GM18868 (cell line): Measurements from ENCODE around the gene RETREG3.
"Not testable (repeated sequence)": the region's sequence is repeated elsewhere in the genome, so short reads cannot be mapped to it uniquely, and the experiment has no call there.

Experiments used
- ATAC-seq: cut with Tn5 transposase; IDR thresholded peaks from one replicate; pipeline ENCODE4 v1.9.1; 2021; ENCODE audit warnings: mild to moderate bottlenecking, moderate library complexity; ENCODE audit not compliant: unreplicated experiment

RETREG3 gene

DNA sequence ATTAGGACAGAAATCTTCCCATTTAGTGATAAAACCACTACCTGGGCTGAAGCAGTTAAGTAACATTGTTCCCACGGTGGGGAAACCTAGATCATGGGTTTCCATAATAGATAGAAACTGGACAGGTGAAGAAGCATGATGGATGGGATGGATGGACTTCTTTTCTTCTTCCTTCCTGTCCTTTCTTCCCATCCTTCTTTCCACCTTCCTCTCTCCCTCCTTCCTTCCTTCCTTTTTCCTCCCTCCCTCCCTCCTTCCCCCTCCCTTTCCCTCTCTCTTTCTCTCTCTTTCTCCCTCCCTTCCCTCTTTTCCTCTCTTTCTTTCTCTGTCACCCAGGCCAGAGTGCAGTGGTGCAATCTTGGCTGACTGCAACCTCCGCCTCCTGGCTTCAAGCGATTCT lies 34.7 kb downstream of the RETREG3 start:
- ATAC-seq = no peak

DNA sequence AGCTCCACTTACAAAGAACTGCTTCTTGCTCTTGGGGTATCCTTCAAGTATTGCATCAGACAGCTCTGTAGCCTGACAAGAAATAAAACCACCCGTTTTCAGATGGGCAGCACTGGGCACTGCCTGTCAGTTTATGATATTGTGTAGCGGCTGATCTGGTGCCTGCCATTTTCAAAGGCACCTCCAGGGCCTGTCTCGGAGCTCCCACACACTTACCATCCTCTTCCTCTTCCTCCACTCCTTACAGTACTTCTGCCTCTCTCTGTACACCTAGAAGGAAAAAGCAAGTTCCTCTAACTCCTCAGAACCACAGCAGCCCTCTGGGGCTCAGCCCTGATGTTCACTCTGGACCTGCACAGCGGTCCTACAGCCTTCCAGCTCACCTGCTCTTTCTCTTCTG lies 36.1 kb downstream of the RETREG3 start:
- no peak for ATAC-seq

DNA sequence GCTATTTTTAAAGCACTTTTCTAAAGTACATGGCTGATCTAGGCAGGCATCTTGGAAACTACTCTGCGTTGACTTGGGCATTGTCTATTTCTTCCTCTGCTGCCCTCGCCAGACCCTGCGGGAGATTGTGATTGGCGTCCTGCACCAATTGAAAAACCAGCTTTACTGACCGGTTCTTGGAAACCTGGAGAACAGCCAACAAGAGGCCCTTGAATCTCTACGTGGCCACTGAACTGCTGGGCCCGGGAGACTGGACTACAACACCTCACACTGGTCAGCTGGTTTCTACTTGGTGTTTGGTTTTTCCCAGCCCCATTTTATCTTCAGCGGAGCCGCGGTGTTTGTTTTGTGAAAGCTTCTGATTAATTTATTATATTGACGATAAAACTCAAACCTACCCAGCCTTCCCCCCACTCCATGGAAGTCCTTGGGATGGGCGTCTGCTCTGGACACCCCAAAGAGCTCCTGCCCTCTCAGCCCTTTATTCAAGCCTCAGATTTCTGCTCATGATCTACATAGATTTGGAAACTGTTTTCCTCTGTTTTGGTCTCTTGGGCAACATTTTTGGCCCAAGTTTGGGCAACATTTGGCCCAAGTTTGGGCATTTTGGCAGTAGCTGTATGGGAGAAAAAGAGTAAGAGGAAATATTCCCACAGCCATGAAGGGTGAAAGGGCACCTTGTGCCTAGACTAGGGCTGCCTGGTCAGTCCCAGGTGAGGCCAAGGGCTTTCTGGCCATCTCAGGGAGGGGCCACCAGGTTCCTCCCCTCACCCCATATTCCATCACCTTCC lies 37.5 kb downstream of the RETREG3 start:
- no peak for ATAC-seq

GRCh38 chr17:42568341-42569111 lies 40.6 kb downstream of the RETREG3 start:
- no peak for ATAC-seq

- ATAC-seq = peak; percentile 53
These were observed 42.1 kb downstream of the RETREG3 start, which contains the start of gene MLX for GRCh38 chr17:42566883-42567573. TSS of gene MLX (plus strand) at chr17:42567100. CDS start at chr17:42567125, 25 bp downstream.

DNA sequence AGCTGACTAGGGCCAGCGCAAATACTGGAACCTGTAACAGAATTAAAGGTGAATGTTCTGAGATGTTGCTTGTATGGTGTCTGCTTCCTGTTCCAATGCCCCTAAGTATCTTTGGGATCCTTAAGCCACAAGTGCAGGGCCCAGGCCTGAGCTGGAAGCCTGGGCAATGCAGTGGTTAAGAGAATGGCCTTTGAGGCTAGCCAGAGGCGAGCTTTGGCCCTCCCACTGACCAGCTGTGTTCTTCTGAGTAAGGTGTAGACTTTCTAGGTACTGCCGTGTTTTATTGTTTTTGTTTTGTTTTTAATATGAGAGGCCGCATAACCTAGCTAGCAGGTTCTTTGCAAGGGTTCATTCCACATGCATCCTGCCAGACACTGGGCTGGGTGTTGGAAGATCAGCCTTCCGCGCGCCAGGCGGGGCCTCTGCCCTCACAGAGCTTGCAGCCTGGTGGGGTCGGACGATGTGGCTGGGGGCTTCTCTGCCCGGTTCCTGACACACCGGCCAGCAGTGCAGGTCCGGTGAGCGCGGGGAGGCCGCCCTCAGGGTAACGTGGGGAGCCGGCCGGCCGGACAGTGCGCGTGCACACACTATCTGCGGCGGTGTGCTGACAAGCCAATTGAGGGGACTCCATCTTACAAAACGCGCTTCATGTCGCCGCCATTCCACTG lies 42.8 kb downstream of the RETREG3 start:
- ATAC-seq = no peak

- ATAC-seq = no peak
These were observed 43.5 kb downstream of the RETREG3 start for GRCh38 chr17:42565523-42566214.

- ATAC-seq = no peak
These were observed 44.2 kb downstream of the RETREG3 start for GRCh38 chr17:42564815-42565522.

GRCh38 chr17:42563950-42564349 lies 45.2 kb downstream of the RETREG3 start:
- no peak for ATAC-seq

DNA sequence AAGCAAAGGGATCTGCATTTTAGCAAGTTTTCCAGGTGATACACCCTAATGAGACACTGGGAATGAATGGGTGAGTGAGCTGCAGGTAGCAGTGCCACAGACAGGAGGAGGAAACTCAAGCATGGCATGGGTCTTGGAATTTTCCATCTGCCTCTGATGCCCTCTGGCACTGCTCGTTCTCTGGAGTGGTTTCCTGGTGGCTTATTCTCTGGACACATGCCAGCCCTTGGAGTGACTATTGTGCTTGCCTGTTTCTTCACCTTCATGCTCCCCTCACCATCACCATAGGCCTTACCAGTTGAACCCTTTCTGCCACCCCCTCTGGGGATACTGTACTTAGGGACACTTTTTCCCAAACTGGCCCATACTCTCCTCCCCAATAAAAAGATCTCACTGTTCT lies 45.6 kb downstream of the RETREG3 start:
- ATAC-seq = no peak

- ATAC-seq = no peak
These were observed 46.0 kb downstream of the RETREG3 start for GRCh38 chr17:42563143-42563509.

GRCh38 chr17:42562388-42563142 lies 46.6 kb downstream of the RETREG3 start:
- no peak for ATAC-seq

DNA sequence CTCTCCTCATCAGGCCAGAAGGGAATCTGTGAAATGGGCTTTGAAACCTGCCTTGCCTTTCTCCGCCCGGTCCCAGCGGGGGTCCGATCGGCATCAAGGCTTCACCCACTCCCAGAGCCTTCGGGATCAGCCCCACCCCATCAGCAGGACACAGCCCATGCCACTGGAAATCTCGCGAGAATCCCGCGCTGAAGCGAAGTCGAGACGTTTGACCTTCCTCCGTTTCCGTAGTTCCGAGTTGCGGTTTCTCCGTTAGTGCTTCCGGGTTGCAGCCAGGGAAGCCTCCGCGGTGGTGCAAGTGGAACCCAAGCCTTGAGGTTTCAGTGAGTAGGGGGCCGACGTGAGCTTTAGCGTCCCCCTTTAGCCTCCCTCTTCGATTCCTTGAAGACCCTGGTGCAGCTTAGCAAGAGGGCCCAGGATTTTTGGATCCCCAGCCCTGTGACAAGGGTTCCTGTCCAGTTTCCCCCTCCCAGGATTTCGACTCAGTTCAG lies 47.2 kb downstream of the RETREG3 start, which contains the start of gene COASY:
COASY (plus strand) TSS at position 252 of the 491 bp plus-strand sequence. CDS start 475 bp downstream, outside the sequence.
- no peak for ATAC-seq

- ATAC-seq = no peak
These were observed 48.9 kb downstream of the RETREG3 start for GRCh38 chr17:42560246-42560645.

DNA sequence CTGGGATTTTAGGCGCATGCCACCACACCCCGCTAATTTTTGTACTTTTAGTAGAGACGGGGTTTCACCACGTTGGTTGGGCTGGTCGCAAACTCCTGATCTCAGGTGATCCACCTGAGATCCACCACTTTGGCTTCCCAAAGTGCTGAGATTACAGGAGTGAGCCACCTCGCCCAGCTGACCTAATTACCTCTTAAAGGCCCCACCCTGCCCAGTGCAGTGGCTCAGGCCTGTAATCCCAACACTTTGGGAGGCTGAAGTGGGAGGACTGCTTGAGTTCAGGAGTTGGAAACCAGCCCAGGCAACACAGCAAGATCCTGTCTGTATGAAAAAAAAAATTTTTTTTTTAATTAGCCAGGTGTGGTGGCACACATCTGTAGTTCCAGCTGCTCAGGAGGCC lies 50.1 kb downstream of the RETREG3 start:
- no peak for ATAC-seq

DNA sequence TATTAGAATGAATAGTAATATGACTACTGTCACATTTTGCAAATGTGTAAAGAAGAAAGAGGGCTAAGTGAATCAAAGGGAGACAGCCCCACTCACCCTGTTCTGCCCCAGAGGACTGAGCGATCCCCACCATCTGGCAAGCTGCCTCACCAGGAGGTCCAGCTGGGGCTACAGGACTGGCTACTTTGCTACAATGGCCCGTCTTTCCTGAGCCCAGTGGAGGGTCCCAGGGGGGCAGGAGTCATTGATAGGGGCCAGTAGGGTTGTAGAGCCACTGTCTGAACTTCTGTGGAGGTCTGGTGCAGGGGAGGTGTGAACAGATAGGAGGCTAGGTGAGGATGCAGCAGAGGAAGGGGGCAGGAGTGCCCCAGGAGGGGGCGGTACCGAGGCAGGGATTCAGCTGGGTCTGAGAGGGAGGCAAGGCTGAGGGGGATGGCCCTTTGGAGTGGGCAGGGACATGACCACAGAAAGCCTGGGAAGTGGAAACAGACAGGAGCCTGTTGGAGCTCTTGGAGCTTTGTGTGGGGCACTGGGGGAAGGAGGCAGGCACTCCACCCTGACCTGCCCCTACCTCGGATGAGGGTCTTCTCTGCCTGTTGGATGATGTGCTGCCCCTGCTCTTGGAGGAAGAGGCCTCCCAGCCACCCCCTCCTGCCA lies 53.1 kb downstream of the RETREG3 start:
- not testable (repeated sequence) for ATAC-seq

- ATAC-seq = no peak
These were observed 54.0 kb downstream of the RETREG3 start for GRCh38 chr17:42555122-42555622.
